Activated T-cell treated with anti-CD3 and anti-CD28 coated beads, Interleukin-2, amount 50 U/mL, for 72 hours (primary cell): ENCODE data around the gene FAM83C. TPM values are rescaled to one million over a fixed set of nuclear protein-coding genes. Genes with fewer than 3 reads are reported as not detected.
"Not testable (repeated sequence)": the region's sequence is repeated elsewhere in the genome, so short reads cannot be mapped to it uniquely, and the experiment has no call there.

Experiments
- ATAC-seq, 2 donors: fragments of 150-1000 bp; cut with Tn5 transposase; replicated peaks in 1 of 2; 2 replicates each; pipeline ENCODE4 v1.10.0; 2021; ENCODE audit warnings: moderate library complexity in 2 of 2, mild to moderate bottlenecking in 1 of 2
- DNase-seq, 2 donors: peaks; one replicate each; pipeline ENCODE4 v3.0.0; 2021 to 2022; ENCODE audit warnings: mixed read lengths in 1 of 2
- H3K27ac Mint-ChIP-seq: one replicate; pipeline ENCODE4 v1.8.0; 2022; ENCODE audit warnings: mild to moderate bottlenecking, moderate library complexity, mixed read lengths
- H3K27me3 Mint-ChIP-seq: one replicate; pipeline ENCODE4 v1.8.0; 2022; ENCODE audit warnings: low read depth, mixed read lengths
- H3K36me3 Mint-ChIP-seq, 2 donors: one replicate each; pipeline ENCODE4 v1.8.0; 2022; ENCODE audit warnings: mixed read lengths in 2 of 2, mild to moderate bottlenecking in 1 of 2; ENCODE audit not compliant: insufficient read depth in 2 of 2
- H3K4me1 Mint-ChIP-seq: one replicate; pipeline ENCODE4 v1.8.0; 2022; ENCODE audit warnings: low read depth, mixed read lengths
- H3K4me3 Mint-ChIP-seq, 2 donors: one replicate each; pipeline ENCODE4 v1.8.0; 2022; ENCODE audit warnings: mild to moderate bottlenecking in 2 of 2, mixed read lengths in 2 of 2, moderate library complexity in 2 of 2
- H3K9me3 Mint-ChIP-seq, 2 donors: one replicate each; pipeline ENCODE4 v1.8.0; 2022; ENCODE audit warnings: mixed read lengths in 2 of 2
- total RNA-seq, 2 donors: library from RNA; stranded (reverse); gene quantifications; one replicate each; pipeline ENCODE4 v1.2.3, GENCODE V29; 2022

FAM83C gene
- total RNA-seq, 2 donors from 2014 or later = not detected

DNA sequence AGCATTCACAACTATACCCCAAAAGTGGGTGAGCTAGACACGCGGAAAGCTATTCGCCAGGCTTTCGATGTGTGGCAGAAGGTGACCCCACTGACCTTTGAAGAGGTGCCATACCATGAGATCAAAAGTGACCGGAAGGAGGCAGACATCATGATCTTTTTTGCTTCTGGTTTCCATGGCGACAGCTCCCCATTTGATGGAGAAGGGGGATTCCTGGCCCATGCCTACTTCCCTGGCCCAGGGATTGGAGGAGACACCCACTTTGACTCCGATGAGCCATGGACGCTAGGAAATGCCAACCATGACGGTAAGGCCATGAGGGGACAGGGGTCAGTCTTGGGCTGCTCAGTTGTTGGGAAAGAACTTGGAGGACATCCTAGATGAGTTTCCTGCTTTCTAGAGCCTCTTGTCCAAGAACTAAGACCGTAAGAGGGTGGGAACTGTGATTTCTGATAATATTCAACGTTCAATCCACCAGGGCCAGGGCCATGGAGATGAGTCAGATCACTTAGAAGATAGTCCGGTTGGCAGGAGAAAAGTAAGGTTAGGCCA, 37.7 kb downstream of the FAM83C start:
- H3K27ac Mint-ChIP-seq = no peak overlapping the region
- peaks cover 18% of the 10 kb centered on the region for H3K4me1 Mint-ChIP-seq
- H3K9me3 Mint-ChIP-seq = no peaks in the 10 kb centered on the region
- DNase-seq (no peak), ATAC-seq (no peak)
- H3K27me3 Mint-ChIP-seq = no peaks in the 10 kb centered on the region
- H3K4me3 Mint-ChIP-seq = no peak overlapping the region
- H3K36me3 Mint-ChIP-seq = no peaks in the 10 kb centered on the region

DNA sequence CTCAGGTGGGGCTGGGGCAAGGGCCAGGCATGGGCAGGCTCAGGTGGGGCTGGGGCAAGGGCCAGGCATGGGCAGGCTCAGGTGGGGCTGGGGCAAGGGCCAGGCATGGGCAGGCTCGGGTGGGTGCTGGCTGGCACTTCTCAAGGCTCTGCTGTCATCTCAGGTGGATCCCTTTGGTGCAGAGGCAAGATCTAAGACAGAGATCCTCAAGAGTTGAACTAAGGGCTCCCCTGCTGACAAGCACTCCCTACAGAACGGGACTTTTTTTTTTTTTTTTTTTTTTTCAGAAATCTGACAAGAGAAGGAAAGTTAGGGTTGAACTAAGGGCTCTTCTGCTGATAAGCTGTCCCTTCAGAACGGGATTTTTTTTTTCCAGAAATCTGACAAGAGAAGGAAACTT, 39.2 kb downstream of the FAM83C start:
- no peaks in the 10 kb centered on the region for H3K36me3 Mint-ChIP-seq
- peaks cover 18% of the 10 kb centered on the region for H3K4me1 Mint-ChIP-seq
- no peak for ATAC-seq
- H3K9me3 Mint-ChIP-seq = no peaks in the 10 kb centered on the region
- no peak overlapping the region for H3K27ac Mint-ChIP-seq
- H3K4me3 Mint-ChIP-seq = no peak overlapping the region
- H3K27me3 Mint-ChIP-seq = no peaks in the 10 kb centered on the region
- DNase-seq = no peak

DNA sequence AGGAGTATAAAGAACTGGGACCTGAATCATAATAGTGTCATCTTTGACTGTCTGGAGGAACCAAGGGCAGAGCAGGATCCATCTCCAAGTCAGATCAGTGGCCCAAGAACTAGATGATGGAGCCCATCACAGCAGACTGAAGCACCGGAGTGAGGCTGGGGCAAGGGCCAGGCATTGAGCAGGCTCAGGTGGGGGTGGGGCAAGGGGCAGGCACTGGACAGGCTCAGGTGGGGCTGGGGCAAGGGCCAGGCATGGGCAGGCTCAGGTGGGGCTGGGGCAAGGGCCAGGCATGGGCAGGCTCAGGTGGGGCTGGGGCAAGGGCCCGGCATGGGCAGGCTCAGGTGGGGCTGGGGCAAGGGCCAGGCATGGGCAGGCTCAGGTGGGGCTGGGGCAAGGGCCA, 39.6 kb downstream of the FAM83C start:
- peak overlapping the region; percentile 25 to 44 for H3K4me3 Mint-ChIP-seq
- peak overlapping the region; percentile 19 for H3K27ac Mint-ChIP-seq
- not testable (repeated sequence) for DNase-seq, H3K36me3 Mint-ChIP-seq, H3K27me3 Mint-ChIP-seq, H3K9me3 Mint-ChIP-seq
- H3K4me1 Mint-ChIP-seq = peaks cover 18% of the 10 kb centered on the region
- ATAC-seq = peak; percentile 34 to 37

DNA sequence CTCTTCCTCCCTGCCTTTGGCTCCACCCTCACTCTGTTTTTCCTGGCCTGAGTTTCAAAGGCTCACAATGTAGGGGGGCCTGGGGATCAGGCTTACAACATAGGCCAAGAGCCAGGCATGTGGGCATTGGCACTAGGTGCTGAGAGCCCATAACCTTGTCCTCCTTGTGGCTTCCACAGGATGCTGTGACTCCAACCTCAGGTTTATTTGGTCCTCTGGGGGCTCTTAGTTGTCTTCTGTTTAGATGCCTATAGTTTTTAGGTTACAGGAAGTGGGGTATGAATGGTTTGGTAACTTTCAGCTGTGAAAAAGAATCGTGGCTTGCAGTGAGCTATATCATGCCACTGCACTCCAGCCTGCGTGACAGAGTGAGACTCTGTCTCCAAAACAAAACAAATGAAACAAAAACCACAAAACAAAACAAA, 40.2 kb downstream of the FAM83C start:
- Mint-ChIP-seq H3K27ac (peak overlapping the region; percentile 24), H3K4me1 (peaks cover 18% of the 10 kb centered on the region), H3K9me3 (no peaks in the 10 kb centered on the region), H3K4me3 (peak overlapping the region; percentile 25 to 64), H3K27me3 (no peaks in the 10 kb centered on the region), H3K36me3 (no peaks in the 10 kb centered on the region)
- DNase-seq (peak; percentile 50 to 51), ATAC-seq (peak; percentile 97)

DNA sequence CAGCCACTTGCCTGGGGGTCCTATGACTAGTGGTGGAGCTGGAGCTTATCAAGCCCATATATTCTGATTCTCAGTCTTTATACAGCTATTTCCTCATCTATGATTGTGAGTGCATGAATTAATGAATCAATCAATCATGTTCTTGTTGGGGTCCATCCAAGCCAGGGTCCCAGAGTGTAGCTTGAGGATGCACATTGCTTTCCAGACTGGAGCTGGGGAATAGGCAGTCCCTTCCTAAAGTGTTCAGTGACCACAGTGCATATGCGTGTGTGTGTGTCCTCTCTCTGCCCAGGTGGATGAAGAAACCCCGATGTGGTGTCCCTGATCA, 40.6 kb downstream of the FAM83C start:
- Mint-ChIP-seq H3K9me3 (no peaks in the 10 kb centered on the region), H3K4me3 (no peak overlapping the region), H3K27ac (peak overlapping the region; percentile 24), H3K4me1 (peaks cover 18% of the 10 kb centered on the region), H3K36me3 (no peaks in the 10 kb centered on the region), H3K27me3 (no peaks in the 10 kb centered on the region)
- ATAC-seq = no peak
- no peak for DNase-seq

DNA sequence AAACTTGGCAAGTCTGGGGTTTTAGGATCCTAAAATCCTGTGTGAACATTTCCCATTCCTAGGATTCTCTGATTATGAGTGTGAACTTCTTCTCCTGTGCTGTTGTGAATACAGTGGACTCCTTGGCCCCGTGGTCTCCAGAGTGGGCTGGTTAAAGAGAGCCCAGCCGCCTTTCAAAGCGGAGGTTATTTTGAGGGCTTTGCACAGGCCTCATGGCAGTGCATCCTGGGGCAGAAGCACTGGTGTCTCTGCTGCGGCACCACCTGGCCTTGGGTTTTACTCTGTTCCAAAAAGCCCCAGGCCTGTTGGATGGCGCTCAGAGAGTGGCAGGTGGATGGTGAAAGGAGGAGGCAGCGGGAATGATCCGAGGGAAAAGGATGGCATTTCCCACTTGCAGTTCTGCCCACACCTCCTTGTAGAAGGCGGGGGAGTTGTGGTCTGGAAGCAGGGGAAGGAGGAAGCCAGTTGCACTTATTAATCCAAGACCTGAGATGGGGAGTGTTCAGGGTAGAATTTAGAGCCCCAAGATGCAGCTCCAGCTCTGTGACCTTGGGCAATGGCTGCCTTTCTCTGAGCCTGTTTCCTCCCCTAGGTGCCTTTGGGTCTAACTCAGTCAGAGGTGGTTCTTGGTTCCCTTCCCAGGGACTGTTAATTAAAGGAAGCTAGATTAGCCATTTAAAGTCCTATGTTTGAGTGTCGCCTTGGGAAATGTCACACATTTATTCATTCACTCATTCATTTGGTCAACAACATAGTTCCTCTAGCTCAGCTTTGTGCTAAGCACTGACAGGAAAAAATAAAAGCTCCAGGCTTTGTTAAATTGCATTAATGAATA, 43.4 kb downstream of the FAM83C start:
- H3K36me3 Mint-ChIP-seq = no peaks in the 10 kb centered on the region
- H3K27ac Mint-ChIP-seq = no peak overlapping the region
- no peak for DNase-seq
- H3K27me3 Mint-ChIP-seq = no peaks in the 10 kb centered on the region
- ATAC-seq = no peak
- no peaks in the 10 kb centered on the region for H3K9me3 Mint-ChIP-seq
- H3K4me3 Mint-ChIP-seq = no peak overlapping the region
- peaks cover 18% of the 10 kb centered on the region for H3K4me1 Mint-ChIP-seq

DNA sequence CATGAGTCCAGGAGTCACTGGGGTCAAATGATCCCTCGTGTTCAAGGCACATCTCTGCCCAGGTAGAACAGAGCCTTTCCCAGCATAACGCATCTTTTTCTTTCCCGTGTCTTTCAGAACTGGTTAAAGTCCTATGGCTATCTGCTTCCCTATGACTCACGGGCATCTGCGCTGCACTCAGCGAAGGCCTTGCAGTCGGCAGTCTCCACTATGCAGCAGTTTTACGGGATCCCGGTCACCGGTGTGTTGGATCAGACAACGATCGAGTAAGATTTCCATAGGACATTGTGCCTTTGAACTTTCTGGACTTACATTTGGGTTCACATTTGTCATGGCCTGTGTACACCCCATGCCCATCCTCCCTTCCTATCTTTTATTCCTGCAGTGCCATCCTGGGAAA, 45.5 kb downstream of the FAM83C start:
- DNase-seq (no peak), ATAC-seq (no peak)
- Mint-ChIP-seq H3K9me3 (no peaks in the 10 kb centered on the region), H3K27me3 (no peaks in the 10 kb centered on the region), H3K4me1 (peaks cover 9% of the 10 kb centered on the region), H3K27ac (no peak overlapping the region), H3K4me3 (no peak overlapping the region), H3K36me3 (no peaks in the 10 kb centered on the region)

DNA sequence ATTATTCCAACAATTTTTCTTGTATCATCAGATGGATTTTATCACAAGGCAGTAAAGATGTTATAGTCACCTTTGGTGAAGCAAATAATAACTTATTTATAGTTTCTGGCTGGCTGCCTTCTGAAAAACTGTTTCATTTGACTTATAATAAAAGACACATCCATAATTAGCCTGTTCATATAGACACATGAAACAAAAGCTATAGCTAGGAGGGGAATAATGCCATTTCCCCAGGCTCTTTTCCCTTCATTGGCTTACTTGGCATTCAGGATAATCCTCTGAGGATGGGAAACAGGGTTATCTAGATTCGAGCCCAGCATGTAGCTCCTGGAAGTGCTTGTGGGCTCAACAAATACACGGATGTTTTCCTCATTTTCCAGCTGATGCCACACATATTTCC, 48.2 kb downstream of the FAM83C start:
- ATAC-seq (no peak), DNase-seq (no peak)
- H3K4me3 Mint-ChIP-seq = no peak overlapping the region
- no peaks in the 10 kb centered on the region for H3K27me3 Mint-ChIP-seq
- H3K4me1 Mint-ChIP-seq = no peaks in the 10 kb centered on the region
- H3K27ac Mint-ChIP-seq = no peak overlapping the region
- no peaks in the 10 kb centered on the region for H3K9me3 Mint-ChIP-seq
- no peaks in the 10 kb centered on the region for H3K36me3 Mint-ChIP-seq

DNA sequence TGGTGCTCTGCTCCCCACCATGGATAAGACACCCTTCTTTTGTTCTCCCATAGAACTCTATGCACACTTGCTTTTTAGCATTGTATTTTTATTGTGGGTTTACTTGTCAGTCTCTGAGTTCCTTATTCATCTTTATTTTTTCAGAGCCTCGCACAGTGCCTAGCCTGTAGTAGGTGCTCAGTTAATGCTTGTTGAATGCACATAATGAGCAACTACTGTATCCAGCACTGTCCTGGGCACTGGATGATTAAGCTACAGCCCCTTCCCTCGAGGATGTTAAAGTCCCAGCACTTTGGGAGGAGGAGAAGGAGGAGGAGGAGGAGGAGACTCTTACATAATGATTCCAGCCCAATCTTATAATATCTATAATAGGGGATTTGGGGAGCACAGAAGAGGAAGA, 48.9 kb downstream of the FAM83C start:
- Mint-ChIP-seq H3K4me3 (no peak overlapping the region), H3K27ac (no peak overlapping the region), H3K9me3 (no peaks in the 10 kb centered on the region), H3K4me1 (no peaks in the 10 kb centered on the region), H3K36me3 (no peaks in the 10 kb centered on the region), H3K27me3 (no peaks in the 10 kb centered on the region)
- ATAC-seq (no peak), DNase-seq (no peak)

DNA sequence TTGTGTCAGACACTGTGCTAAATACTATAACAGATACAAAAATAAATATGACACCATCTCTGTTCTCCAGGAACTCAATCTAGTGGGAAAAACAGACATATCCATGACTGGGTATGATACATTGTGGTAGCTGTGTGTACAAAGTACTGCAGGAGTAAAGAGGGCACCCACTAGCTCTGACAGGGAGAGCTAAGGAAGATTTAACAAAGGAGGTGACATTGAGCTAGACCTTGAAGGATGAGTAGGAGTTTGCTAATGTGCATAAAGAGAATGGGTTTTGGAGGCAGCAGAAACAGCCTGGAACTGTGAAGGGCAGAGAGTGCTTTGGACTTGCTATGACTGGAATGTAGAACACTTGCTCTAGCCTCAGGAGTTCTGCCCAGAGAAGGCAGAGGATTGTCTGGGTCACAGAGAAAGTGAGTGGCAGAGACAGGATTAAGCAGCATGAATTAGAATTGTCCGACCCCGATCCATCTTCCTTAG, 51.4 kb downstream of the FAM83C start:
- Mint-ChIP-seq H3K27me3 (no peaks in the 10 kb centered on the region), H3K4me1 (no peaks in the 10 kb centered on the region), H3K27ac (no peak overlapping the region), H3K4me3 (no peak overlapping the region), H3K36me3 (peaks cover 0 to 2% of the 10 kb centered on the region in 2 donors), H3K9me3 (no peaks in the 10 kb centered on the region)
- DNase-seq = no peak
- no peak for ATAC-seq

DNA sequence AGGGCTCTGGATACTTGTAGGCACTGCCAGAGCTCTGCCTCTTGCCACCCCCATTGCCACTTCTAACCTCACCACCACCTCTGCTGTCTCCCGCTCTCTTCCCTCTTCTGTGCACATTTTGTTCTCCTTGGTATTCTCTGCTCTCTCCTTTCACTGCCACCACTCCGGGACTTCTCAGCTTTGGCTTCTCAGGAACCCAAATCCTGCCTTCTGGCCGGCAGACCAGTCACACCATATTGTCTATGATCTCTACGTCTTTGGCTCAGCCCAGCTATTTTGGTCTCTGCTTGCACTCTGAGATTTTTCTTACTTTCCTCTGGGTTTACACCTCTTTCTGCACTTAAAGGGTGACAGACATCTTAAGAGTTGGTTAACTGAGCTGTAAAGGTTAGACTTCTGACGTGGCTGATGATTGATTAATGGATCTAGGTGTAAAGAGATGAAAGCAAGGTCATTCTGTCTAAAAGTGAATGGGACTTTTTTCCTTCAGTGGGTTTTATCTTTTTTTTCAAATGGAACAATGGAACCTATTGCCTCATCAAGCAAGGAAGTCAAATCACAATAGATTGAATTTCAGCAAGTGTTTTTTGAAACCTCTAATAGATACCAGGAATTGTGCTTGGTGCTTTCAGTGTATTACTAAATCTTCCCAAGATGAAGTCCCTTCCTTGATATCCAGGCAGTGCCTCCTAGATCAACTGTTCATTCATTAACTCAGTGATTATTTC, 52.0 kb downstream of the FAM83C start:
- H3K27me3 Mint-ChIP-seq = no peaks in the 10 kb centered on the region
- peaks cover 0 to 2% of the 10 kb centered on the region in 2 donors for H3K36me3 Mint-ChIP-seq
- H3K4me1 Mint-ChIP-seq = no peaks in the 10 kb centered on the region
- no peak overlapping the region for H3K27ac Mint-ChIP-seq
- H3K9me3 Mint-ChIP-seq = no peaks in the 10 kb centered on the region
- no peak for ATAC-seq
- no peak for DNase-seq
- H3K4me3 Mint-ChIP-seq = no peak overlapping the region

DNA sequence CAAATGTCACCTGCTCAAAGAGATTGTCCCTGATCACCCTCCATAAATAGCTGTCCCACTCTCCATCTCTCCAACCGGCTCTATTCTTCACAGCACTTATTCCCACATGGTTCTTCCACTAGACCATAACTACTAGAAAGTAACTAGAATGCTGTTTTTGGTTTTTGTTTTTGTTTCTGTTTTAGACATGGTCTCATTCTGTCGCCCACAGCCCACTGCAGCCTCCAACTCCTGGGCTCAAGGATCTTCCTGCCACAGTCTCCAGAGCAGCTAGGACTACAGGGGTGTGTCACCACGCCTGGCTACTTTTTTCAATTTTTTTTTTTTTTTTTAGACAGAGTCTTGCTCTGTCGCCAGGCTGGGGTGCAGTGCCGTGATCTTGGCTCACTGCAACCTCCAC, 53.5 kb downstream of the FAM83C start:
- Mint-ChIP-seq H3K36me3 (peaks cover 0 to 2% of the 10 kb centered on the region in 2 donors), H3K4me1 (no peaks in the 10 kb centered on the region), H3K27me3 (no peaks in the 10 kb centered on the region), H3K27ac (no peak overlapping the region), H3K9me3 (no peaks in the 10 kb centered on the region), H3K4me3 (no peak overlapping the region)
- DNase-seq (no peak), ATAC-seq (no peak)

DNA sequence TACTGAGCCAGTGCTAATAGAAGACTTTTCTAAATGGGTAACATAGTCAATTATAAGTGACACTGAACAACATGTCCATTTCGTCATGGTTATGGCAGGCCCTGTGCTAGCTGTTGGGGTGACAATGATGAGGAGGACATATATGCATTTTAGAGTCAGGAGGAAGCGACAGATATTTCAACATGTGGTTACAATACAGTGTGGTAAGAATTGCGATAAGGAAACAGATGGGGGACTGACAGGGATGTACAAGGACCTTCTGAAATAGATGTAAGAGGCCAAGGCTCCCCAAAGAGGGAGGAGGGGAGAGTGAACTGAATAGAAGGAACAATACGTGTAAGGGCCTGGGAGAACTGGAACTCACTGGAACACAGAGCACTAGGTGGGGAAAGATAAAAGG, 54.1 kb downstream of the FAM83C start:
- no peak overlapping the region for H3K27ac Mint-ChIP-seq
- no peak for ATAC-seq
- no peaks in the 10 kb centered on the region for H3K27me3 Mint-ChIP-seq
- H3K36me3 Mint-ChIP-seq = peaks cover 0 to 2% of the 10 kb centered on the region in 2 donors
- H3K9me3 Mint-ChIP-seq = no peaks in the 10 kb centered on the region
- no peak overlapping the region for H3K4me3 Mint-ChIP-seq
- DNase-seq = no peak
- no peaks in the 10 kb centered on the region for H3K4me1 Mint-ChIP-seq
